ENCODE measurements around the gene C2orf68. TPM values are rescaled to one million over a fixed set of nuclear protein-coding genes. Genes with fewer than 3 reads are reported as not detected.
"Not testable (repeated sequence)": the region's sequence is repeated elsewhere in the genome, so short reads cannot be mapped to it uniquely, and the experiment has no call there.

C2orf68 gene
- polyA plus RNA-seq, 3 donors from 2014 or later = 11.5 to 27.9 (median 25.1) TPM

GRCh38 chr2:85617723-85618122 lies 5.9 kb upstream of the C2orf68 start:
- DNase-seq, H3K9me3 Mint-ChIP-seq: not testable (repeated sequence)
- peaks cover 22 to 33% of the 10 kb centered on the region in 2 donors for H3K4me1 Mint-ChIP-seq
- H3K27ac Mint-ChIP-seq = peak overlapping the region in 2 of 6 donors; percentile 23 to 95
- peak overlapping the region in 4 of 5 donors; percentile 93 to 98 (median 96) for H3K4me3 Mint-ChIP-seq
- H3K27me3 Mint-ChIP-seq (ENCODE audit: low read depth in 3 of 3) = peaks cover 5 to 11% (median 6%) of the 10 kb centered on the region in 3 donors
- H3K36me3 Mint-ChIP-seq = peaks cover 5 to 14% (median 7%) of the 10 kb centered on the region in 3 donors

GRCh38 chr2:85615413-85615728 lies 3.5 kb upstream of the C2orf68 start:
- Mint-ChIP-seq H3K4me3 (peak overlapping the region in 4 of 5 donors; percentile 45 to 98 (median 73)), H3K9me3 (no peaks in the 10 kb centered on the region), H3K36me3 (peaks cover 0 to 4% (median 0%) of the 10 kb centered on the region in 3 donors), H3K27me3 (ENCODE audit: low read depth in 3 of 3) (peaks cover 6 to 16% (median 12%) of the 10 kb centered on the region in 3 donors), H3K27ac (peak overlapping the region in 3 of 6 donors; percentile 90 to 95 (median 93)), H3K4me1 (peaks cover 39 to 45% of the 10 kb centered on the region in 2 donors)
- no peak for DNase-seq

GRCh38 chr2:85614757-85615156 lies 2.9 kb upstream of the C2orf68 start:
- H3K4me1 Mint-ChIP-seq = peaks cover 44 to 49% of the 10 kb centered on the region in 2 donors
- DNase-seq, H3K36me3 Mint-ChIP-seq, H3K9me3 Mint-ChIP-seq: not testable (repeated sequence)
- peaks cover 6 to 16% (median 12%) of the 10 kb centered on the region in 3 donors for H3K27me3 Mint-ChIP-seq (ENCODE audit: low read depth in 3 of 3)
- peak overlapping the region in 1 of 6 donors; percentile 59 for H3K27ac Mint-ChIP-seq
- H3K4me3 Mint-ChIP-seq = peak overlapping the region in 2 of 5 donors; percentile 24 to 43

- peaks cover 0 to 5% (median 0%) of the 10 kb centered on the region in 3 donors for H3K36me3 Mint-ChIP-seq
- H3K4me1 Mint-ChIP-seq = peaks cover 46 to 50% of the 10 kb centered on the region in 2 donors
- peaks cover 6 to 16% (median 12%) of the 10 kb centered on the region in 3 donors for H3K27me3 Mint-ChIP-seq (ENCODE audit: low read depth in 3 of 3)
- H3K27ac Mint-ChIP-seq = peak overlapping the region in 3 of 6 donors; percentile 19 to 49 (median 36)
- peak overlapping the region in 4 of 5 donors; percentile 41 to 69 (median 50) for H3K4me3 Mint-ChIP-seq
- no peak for DNase-seq
- no peaks in the 10 kb centered on the region for H3K9me3 Mint-ChIP-seq
Observed at GRCh38 chr2:85613717-85614515, 2.0 kb upstream of the C2orf68 start.

GRCh38 chr2:85611217-85611704 lies 605 bp downstream of the C2orf68 start:
- H3K36me3 Mint-ChIP-seq = peaks cover 0 to 16% (median 0%) of the 10 kb centered on the region in 3 donors
- no peak for DNase-seq
- H3K27me3 Mint-ChIP-seq (ENCODE audit: low read depth in 3 of 3) = peaks cover 6 to 14% (median 10%) of the 10 kb centered on the region in 3 donors
- peak overlapping the region; percentile 85 to 97 (median 92) for H3K27ac Mint-ChIP-seq
- peak overlapping the region; percentile 94 to 99 (median 98) for H3K4me3 Mint-ChIP-seq
- H3K4me1 Mint-ChIP-seq = peaks cover 36 to 47% of the 10 kb centered on the region in 2 donors
- H3K9me3 Mint-ChIP-seq = no peaks in the 10 kb centered on the region

- H3K4me1 Mint-ChIP-seq = peaks cover 40 to 73% of the 10 kb centered on the region in 2 donors
- H3K9me3 Mint-ChIP-seq = no peaks in the 10 kb centered on the region
- H3K4me3 Mint-ChIP-seq = no peak overlapping the region
- peaks cover 4 to 11% (median 5%) of the 10 kb centered on the region in 3 donors for H3K27me3 Mint-ChIP-seq (ENCODE audit: low read depth in 3 of 3)
- no peak for DNase-seq
- peak overlapping the region in 3 of 6 donors; percentile 13 to 73 (median 22) for H3K27ac Mint-ChIP-seq
- peaks cover 0 to 16% (median 0%) of the 10 kb centered on the region in 3 donors for H3K36me3 Mint-ChIP-seq
Observed at GRCh38 chr2:85607268-85608215, 4.3 kb downstream of the C2orf68 start.

GRCh38 chr2:85606116-85606455 lies 5.8 kb downstream of the C2orf68 start:
- peak overlapping the region in 1 of 6 donors; percentile 55 for H3K27ac Mint-ChIP-seq
- H3K9me3 Mint-ChIP-seq = no peaks in the 10 kb centered on the region
- H3K4me1 Mint-ChIP-seq = peaks cover 39 to 65% of the 10 kb centered on the region in 2 donors
- no peak for DNase-seq
- no peak overlapping the region for H3K4me3 Mint-ChIP-seq
- peaks cover 0 to 8% (median 5%) of the 10 kb centered on the region in 3 donors for H3K27me3 Mint-ChIP-seq (ENCODE audit: low read depth in 3 of 3)
- H3K36me3 Mint-ChIP-seq = peaks cover 0 to 16% (median 0%) of the 10 kb centered on the region in 3 donors

- H3K4me3 Mint-ChIP-seq = no peak overlapping the region
- H3K9me3 Mint-ChIP-seq = no peaks in the 10 kb centered on the region
- DNase-seq = no peak
- H3K36me3 Mint-ChIP-seq = peaks cover 0 to 16% (median 0%) of the 10 kb centered on the region in 3 donors
- H3K27ac Mint-ChIP-seq = peak overlapping the region in 2 of 6 donors; percentile 49 to 55
- H3K27me3 Mint-ChIP-seq (ENCODE audit: low read depth in 3 of 3) = peaks cover 0 to 8% (median 5%) of the 10 kb centered on the region in 3 donors
- H3K4me1 Mint-ChIP-seq = peaks cover 37 to 63% of the 10 kb centered on the region in 2 donors
Observed at GRCh38 chr2:85605406-85606115, 6.3 kb downstream of the C2orf68 start.

- H3K4me1 Mint-ChIP-seq = peaks cover 32 to 56% of the 10 kb centered on the region in 2 donors
- no peaks in the 10 kb centered on the region for H3K9me3 Mint-ChIP-seq
- peaks cover 0 to 16% (median 0%) of the 10 kb centered on the region in 3 donors for H3K36me3 Mint-ChIP-seq
- peak overlapping the region in 2 of 5 donors; percentile 1 to 9 for H3K4me3 Mint-ChIP-seq
- H3K27ac Mint-ChIP-seq = peak overlapping the region in 1 of 6 donors; percentile 14
- H3K27me3 Mint-ChIP-seq (ENCODE audit: low read depth in 3 of 3) = peaks cover 0 to 8% (median 5%) of the 10 kb centered on the region in 3 donors
- no peak for DNase-seq
Observed at GRCh38 chr2:85604568-85605339, 7.1 kb downstream of the C2orf68 start.

GRCh38 chr2:85604133-85604444 lies 7.8 kb downstream of the C2orf68 start:
- Mint-ChIP-seq H3K27ac (peak overlapping the region in 3 of 6 donors; percentile 39 to 79 (median 50)), H3K4me1 (peaks cover 28 to 51% of the 10 kb centered on the region in 2 donors), H3K36me3 (peaks cover 0 to 15% (median 0%) of the 10 kb centered on the region in 3 donors)

GRCh38 chr2:85602476-85603234 lies 9.2 kb downstream of the C2orf68 start, which contains the start of gene TMEM150A:
TSS of gene TMEM150A (minus strand) at chr2:85602698. CDS start at chr2:85601948, 750 bp downstream.
- H3K4me1 Mint-ChIP-seq = peaks cover 24 to 39% of the 10 kb centered on the region in 2 donors
- H3K9me3 Mint-ChIP-seq = no peaks in the 10 kb centered on the region
- peak within 1 kb of the TSS; percentile 74 to 90 (median 82) for H3K27ac Mint-ChIP-seq
- peak within 1 kb of the TSS; percentile 87 to 94 (median 90) for H3K4me3 Mint-ChIP-seq
- peaks cover 0 to 2% (median 0%) of the 10 kb centered on the region in 3 donors for H3K36me3 Mint-ChIP-seq
- H3K27me3 Mint-ChIP-seq (ENCODE audit: low read depth in 3 of 3) = peaks cover 0 to 8% (median 5%) of the 10 kb centered on the region in 3 donors
- peak; percentile 86 to 89 (median 86) for DNase-seq

More at GRCh38 chr2:85604133-85604444, 7.8 kb downstream of the C2orf68 start:
- not testable (repeated sequence) for H3K9me3 Mint-ChIP-seq; H3K27me3 Mint-ChIP-seq (ENCODE audit: low read depth in 3 of 3); DNase-seq
- H3K4me3 Mint-ChIP-seq = peak overlapping the region in 2 of 5 donors; percentile 41 to 89
